Measurements from ENCODE around the gene PNPLA2.

PNPLA2 gene

DNA sequence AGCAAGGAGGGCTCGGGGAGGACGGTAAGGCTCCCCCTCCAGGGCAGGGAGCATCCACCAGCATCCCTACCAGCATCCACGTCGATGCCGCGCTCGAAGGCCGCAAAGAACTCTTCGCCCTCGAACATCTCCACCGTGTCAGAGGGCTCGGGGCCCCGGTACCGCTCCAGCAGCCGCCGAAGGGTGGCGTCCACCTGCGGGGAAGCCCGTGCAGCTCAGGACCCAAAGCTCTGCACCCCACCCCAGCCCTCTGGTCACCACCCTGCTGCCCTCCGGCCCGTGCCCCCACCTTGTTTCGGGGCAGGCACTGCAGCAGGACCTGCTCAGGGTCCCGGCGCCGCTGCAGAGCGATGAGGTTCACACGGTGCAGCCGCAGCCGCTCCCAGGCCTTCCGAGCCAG, 18.2 kb upstream of the PNPLA2 start:
- no peak for DNase-seq (ENCODE audit: low spot score)
- TF ChIP-seq, protein P1, sequence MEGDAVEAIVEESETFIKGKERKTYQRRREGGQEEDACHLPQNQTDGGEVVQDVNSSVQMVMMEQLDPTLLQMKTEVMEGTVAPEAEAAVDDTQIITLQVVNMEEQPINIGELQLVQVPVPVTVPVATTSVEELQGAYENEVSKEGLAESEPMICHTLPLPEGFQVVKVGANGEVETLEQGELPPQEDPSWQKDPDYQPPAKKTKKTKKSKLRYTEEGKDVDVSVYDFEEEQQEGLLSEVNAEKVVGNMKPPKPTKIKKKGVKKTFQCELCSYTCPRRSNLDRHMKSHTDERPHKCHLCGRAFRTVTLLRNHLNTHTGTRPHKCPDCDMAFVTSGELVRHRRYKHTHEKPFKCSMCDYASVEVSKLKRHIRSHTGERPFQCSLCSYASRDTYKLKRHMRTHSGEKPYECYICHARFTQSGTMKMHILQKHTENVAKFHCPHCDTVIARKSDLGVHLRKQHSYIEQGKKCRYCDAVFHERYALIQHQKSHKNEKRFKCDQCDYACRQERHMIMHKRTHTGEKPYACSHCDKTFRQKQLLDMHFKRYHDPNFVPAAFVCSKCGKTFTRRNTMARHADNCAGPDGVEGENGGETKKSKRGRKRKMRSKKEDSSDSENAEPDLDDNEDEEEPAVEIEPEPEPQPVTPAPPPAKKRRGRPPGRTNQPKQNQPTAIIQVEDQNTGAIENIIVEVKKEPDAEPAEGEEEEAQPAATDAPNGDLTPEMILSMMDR (IDR thresholded peaks at IDR 0.05; ENCODE audit: borderline replicate concordance, control extremely low read depth, extremely low read depth, insufficient read depth, missing control alignments) = no peak
- in situ Hi-C loops (cut with MboI; ENCODE audit: low sequenced_read_pairs, unreplicated experiment) = no loop called here

DNA sequence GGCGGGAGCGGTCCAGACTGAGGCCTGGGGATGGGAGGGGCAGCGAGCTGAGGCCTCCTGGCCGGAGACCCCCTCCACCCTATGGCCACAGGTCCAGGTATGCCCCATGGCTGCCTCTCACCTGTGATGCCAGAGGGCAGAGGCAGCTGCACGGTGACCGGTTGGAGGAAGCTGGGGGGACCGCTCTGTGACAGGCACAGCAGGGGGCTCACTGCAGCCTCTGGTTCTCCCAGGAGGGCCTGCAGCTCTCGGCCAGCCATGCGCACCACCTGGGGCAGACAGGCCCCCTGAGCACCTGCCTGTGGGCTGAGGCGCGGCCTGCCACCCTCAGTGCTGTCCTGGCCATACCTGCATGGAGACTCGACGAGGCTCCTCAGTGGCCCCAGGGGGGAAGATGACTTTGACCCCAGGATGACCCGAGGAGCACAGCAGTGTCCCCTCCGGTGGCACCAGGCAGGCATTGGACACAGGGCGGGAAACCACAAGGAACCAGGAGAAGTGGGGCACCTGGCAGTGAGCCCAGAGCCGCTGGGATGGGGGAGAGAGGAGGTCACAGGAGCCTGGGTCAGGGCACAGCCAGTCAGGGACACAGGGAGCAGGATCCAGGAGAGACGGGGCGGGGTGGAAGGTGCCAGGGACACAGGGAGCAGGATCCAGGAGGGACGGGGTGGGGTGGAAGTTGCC, 17.5 kb upstream of the PNPLA2 start:
- TF ChIP-seq, protein P1 (IDR thresholded peaks at IDR 0.05; ENCODE audit: borderline replicate concordance, control extremely low read depth, extremely low read depth, insufficient read depth, missing control alignments) = no peak
- no peak for DNase-seq (ENCODE audit: low spot score)
- in situ Hi-C loops (cut with MboI; ENCODE audit: low sequenced_read_pairs, unreplicated experiment) = no loop called here

DNA sequence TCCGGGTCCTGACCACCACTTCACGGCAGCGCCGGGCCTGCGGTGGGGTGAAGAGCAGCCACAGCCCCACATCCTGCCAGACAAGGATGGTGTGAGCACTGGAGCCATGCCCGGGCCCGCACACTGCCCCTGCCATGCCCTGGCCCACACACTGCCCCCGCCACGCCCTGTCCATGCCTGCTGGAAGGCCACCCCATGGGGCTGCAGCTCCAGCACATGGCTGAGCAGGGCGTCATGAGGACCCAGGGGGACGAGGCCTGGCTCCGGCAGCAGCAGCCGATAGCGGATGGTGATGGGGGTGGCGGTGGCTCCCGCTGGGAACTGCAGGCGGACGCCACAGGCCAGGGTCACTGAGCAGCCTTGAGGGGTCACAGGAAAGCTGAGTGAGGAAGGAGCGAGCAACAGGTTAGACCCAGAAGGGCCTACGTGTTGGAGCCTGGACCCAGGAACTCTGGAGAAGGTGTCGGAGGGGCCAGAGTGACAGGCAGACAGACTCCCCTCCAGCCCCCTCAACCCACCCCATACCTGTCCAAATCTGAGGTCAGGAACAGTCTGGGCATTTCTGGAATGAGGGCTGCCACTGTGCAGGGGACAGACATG, 16.6 kb upstream of the PNPLA2 start:
- TF ChIP-seq, protein P1 (IDR thresholded peaks at IDR 0.05; ENCODE audit: borderline replicate concordance, control extremely low read depth, extremely low read depth, insufficient read depth, missing control alignments) = no peak

DNA sequence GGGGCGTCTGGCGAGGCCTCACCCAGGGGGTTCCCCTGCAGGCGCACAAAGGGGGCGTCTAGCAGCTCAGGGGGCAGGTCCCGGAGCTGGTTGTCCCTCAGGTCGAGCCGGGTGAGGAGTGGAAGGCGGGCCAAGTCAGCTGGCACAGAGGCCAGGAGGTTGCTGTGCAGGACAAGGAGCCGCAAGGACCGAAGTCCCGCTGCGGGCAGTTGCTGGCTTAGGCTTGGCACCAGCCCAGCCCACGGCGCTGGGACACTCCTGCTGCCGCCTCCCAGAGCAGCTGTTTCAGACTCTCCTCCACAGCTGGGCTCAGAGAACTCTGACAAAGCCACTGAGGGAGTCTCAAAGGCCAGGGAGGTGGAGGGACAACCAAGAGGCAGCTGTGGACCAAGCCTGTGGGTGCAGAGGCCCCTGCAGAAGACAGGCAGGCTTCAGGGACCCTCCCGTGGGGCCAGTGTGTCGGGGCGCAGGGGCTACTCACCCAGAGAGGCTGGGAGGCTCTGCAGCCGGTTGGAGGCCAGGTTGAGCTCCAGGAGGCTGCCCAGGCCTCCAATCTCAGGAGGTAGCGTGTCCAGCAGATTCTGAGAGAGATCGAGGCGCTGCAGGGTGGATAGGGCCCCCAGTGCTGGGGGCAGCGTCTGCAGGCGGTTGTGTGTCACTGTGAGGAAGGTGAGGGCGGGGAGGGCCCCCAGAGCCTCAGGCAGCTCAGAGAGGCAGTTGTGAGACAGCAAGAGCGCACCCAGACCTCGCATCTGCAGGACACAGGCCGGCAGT, 15.8 kb upstream of the PNPLA2 start:
- TF ChIP-seq, protein P1 (IDR thresholded peaks at IDR 0.05; ENCODE audit: borderline replicate concordance, control extremely low read depth, extremely low read depth, insufficient read depth, missing control alignments) = no peak
- no peak for DNase-seq (ENCODE audit: low spot score)
- in situ Hi-C loops (cut with MboI; ENCODE audit: low sequenced_read_pairs, unreplicated experiment) = no loop called here

More for the DNA sequence above, 16.6 kb upstream of the PNPLA2 start:
- in situ Hi-C loops (cut with MboI; ENCODE audit: low sequenced_read_pairs, unreplicated experiment) = no loop called here
- DNase-seq (ENCODE audit: low spot score) = no peak

DNA sequence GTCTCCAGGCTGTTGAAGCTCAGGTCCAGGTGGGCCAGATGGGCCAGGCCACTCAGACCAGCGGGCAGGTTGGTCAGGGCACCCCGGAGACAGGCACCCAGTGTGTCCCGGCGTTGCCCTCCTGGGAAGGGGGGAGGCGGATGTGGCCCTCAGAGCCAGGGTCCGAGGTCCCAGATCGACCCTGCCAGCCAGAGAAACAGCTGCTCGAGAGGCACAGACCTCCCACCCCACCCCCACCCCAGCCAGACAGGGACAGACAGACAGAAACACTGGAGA, 15.3 kb upstream of the PNPLA2 start:
- DNase-seq (ENCODE audit: low spot score) = no peak
- TF ChIP-seq, protein P1 (IDR thresholded peaks at IDR 0.05; ENCODE audit: borderline replicate concordance, control extremely low read depth, extremely low read depth, insufficient read depth, missing control alignments) = no peak
- in situ Hi-C loops (cut with MboI; ENCODE audit: low sequenced_read_pairs, unreplicated experiment) = no loop called here

DNA sequence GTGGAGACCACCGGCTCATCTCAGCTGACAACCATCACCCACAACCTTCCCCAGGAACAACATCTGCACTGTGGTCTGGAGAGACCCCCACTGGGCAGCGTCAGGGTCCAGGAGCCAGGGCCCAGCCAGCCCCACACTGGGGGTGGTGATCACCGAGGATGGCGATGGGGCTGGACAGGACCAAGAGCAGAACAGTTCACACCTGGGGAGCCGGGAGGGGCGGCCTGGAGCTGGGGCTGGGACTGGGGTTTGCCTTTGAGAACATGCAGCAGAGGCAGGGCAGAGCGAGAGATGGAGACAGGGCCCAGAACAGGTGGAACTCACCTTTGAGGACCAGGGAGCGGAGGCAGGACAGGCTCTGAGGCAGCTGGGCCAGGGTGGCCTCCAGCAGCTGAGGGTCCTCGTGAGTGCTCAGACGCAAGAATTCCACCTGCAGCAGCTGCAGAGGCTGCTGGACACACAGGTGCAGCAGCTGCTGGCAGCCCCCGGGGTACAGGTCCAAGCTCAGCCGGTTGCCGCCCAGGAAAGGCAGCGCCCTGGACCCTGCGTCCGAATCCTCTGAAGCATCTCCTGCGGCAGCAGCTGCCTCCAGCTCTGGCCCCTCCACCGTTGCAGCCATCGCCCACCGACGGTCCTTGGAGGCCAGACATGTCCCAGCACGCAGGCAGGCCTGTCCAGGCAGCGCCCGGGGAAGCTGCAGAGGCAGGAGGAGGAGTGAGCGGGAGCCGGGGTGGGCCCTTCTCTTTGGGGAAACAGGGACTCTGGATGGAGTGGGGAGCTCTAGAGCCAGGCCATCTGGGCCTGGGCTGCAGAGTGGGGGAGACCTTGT, 14.7 kb upstream of the PNPLA2 start:
- TF ChIP-seq, protein P1 (IDR thresholded peaks at IDR 0.05; ENCODE audit: borderline replicate concordance, control extremely low read depth, extremely low read depth, insufficient read depth, missing control alignments) = no peak
- no peak for DNase-seq (ENCODE audit: low spot score)
- in situ Hi-C loops (cut with MboI; ENCODE audit: low sequenced_read_pairs, unreplicated experiment) = no loop called here

Data from GM13976 (cell line).